Lung (tissue), 12 donors: ENCODE measurements around the gene MED8. TPM values are rescaled to one million over a fixed set of nuclear protein-coding genes. Genes with fewer than 3 reads are reported as not detected.
A peak's percentile ranks its signal among the peaks of the same experiment; 100 is the strongest.

Experiments
- ATAC-seq: fragments of 200-7000 bp; cut with Tn5 transposase; one replicate; pipeline ENCODE4 v1.9.1; 2020; ENCODE audit warnings: moderate number of reproducible peaks; ENCODE audit not compliant: insufficient read depth, low FRiP score
- DNase-seq, 3 donors: peaks; one replicate each; pipeline ENCODE4 v3.0.0-alpha.2; 2013 to 2017
- H3K27ac ChIP-seq, 2 donors: one replicate each; pipeline ENCODE4 v1.5.1; 2013; ENCODE audit warnings: mild to moderate bottlenecking in 2 of 2, moderate library complexity in 2 of 2, control low read depth in 1 of 2, inconsistent platforms in 1 of 2, low read depth in 1 of 2, low read length in 1 of 2
- H3K27me3 ChIP-seq, 3 donors: one replicate each; pipeline ENCODE4 v1.5.1; 2013; ENCODE audit warnings: low read length in 2 of 3; ENCODE audit not compliant: control insufficient read depth in 3 of 3, insufficient read depth in 3 of 3
- H3K36me3 ChIP-seq, 4 donors: one replicate each; pipeline ENCODE4 v1.5.1; 2013; ENCODE audit warnings: low read length in 4 of 4, mild to moderate bottlenecking in 1 of 4, moderate library complexity in 1 of 4; ENCODE audit not compliant: control insufficient read depth in 4 of 4, insufficient read depth in 4 of 4
- H3K4me1 ChIP-seq, 5 donors: one replicate each; pipeline ENCODE4 v1.5.1; 2013; ENCODE audit warnings: low read length in 5 of 5, mild to moderate bottlenecking in 2 of 5, moderate library complexity in 1 of 5; ENCODE audit not compliant: control insufficient read depth in 5 of 5, insufficient read depth in 5 of 5
- H3K4me3 ChIP-seq: one replicate; pipeline ENCODE4 v1.5.1; 2013; ENCODE audit warnings: mild to moderate bottlenecking, control low read depth, moderate library complexity
- H3K9ac ChIP-seq, 2 donors: one replicate each; pipeline ENCODE4 v1.5.1; 2013; ENCODE audit warnings: low read length in 2 of 2, control low read depth in 1 of 2; ENCODE audit not compliant: insufficient read depth in 1 of 2
- H3K9me3 ChIP-seq, 4 donors: one replicate each; pipeline ENCODE4 v1.5.1; 2013; ENCODE audit warnings: low read length in 3 of 4, mild to moderate bottlenecking in 1 of 4, moderate library complexity in 1 of 4; ENCODE audit not compliant: control insufficient read depth in 4 of 4, insufficient read depth in 3 of 4
- WGBS, 2 donors: extraction: QIAGEN DNeasy Blood & Tissue Kit; methylation state at CpG; one replicate each; pipeline ENCODE4 v1.1.7; 2013; 5-methylcytosine and 5-hydroxymethylcytosine counted together
- polyA plus RNA-seq, 2 donors: library from polyadenylated mRNA; stranded (reverse); fragments of 200-250 nt; gene quantifications; one replicate each; pipeline ENCODE4 v1.2.1, GENCODE V29; 2013
- total RNA-seq, 2 donors: library from RNA; depleted of rRNA in 1 of 2; stranded (reverse); fragments of >200 nt in 1 of 2; gene quantifications; one replicate each; pipeline ENCODE4 v1.2.1, GENCODE V29; 2014 to 2021
- TF ChIP-seq, protein P1 (sequence below): IDR thresholded peaks from 2 replicates; pipeline ENCODE4 v1.5.1; 2012; ENCODE audit warnings: mild to moderate bottlenecking; ENCODE audit errors: control extremely low read depth, extremely low read depth
- donor health status: control.
- donor health status: control.
- donor health status: Bipolar disorder and iron deficiency.
- donor health status: healthy.
- donor health status: DM: yes; HTN: yes; CAD: no.

The MED8 gene
- total and polyA plus RNA-seq, 4 donors: 35.5 to 45.1 (median 40.1) TPM

DNA sequence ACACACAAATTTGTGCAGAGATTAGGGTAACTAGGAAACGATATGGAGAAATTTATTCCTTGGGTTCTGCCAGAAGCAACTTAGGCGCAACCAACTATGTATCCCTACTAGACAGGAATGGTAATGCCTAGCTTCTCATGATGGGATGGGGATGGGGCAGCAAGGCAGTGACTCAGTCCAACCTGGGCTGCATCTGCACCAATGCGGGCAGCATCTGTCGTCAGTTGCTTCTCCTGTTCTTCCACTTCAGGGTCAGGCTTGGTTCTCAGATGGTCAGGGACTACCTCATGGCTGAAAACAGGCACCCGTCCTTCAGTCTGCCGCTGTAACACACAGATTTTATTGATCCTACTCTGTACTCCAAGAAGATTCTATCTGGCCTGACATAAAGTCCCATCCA, 2.9 kb downstream of the MED8 start:
- Histone ChIP-seq H3K36me3 (peaks cover 35 to 51% (median 41%) of the 10 kb centered on the region in 4 donors), H3K4me3 (no peak overlapping the region)
- WGBS, 2 donors: 96% methylated on average over 6 of the region's 6 CpGs

DNA sequence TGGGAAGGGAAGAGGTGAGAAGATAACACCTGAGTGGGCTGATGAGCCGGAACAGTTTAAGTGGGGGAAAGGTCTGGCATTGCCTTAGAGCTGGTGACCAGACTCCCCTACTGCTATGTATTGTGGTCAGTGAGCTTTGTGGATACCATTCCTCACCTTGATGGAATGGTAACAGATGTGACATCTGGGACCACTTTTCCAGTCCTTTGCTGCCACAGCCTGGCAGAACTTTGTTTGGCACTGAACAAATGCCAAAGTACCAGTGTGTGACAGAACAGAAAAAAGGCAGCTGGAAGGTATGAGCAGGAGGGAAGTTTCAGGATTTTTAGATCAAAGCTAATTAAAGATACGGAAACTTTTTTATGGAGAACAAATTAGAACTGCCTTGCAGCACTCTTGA, 6.2 kb downstream of the MED8 start:
- Histone ChIP-seq H3K9me3 (no peaks in the 10 kb centered on the region), H3K4me1 (peaks cover 6 to 22% (median 19%) of the 10 kb centered on the region in 5 donors), H3K9ac (no peak overlapping the region), H3K27me3 (no peaks in the 10 kb centered on the region), H3K27ac (no peak overlapping the region), H3K36me3 (peaks cover 35 to 51% (median 39%) of the 10 kb centered on the region in 4 donors), H3K4me3 (no peak overlapping the region)
- DNase-seq (no peak), ATAC-seq (no peak)
- TF ChIP-seq, protein P1, sequence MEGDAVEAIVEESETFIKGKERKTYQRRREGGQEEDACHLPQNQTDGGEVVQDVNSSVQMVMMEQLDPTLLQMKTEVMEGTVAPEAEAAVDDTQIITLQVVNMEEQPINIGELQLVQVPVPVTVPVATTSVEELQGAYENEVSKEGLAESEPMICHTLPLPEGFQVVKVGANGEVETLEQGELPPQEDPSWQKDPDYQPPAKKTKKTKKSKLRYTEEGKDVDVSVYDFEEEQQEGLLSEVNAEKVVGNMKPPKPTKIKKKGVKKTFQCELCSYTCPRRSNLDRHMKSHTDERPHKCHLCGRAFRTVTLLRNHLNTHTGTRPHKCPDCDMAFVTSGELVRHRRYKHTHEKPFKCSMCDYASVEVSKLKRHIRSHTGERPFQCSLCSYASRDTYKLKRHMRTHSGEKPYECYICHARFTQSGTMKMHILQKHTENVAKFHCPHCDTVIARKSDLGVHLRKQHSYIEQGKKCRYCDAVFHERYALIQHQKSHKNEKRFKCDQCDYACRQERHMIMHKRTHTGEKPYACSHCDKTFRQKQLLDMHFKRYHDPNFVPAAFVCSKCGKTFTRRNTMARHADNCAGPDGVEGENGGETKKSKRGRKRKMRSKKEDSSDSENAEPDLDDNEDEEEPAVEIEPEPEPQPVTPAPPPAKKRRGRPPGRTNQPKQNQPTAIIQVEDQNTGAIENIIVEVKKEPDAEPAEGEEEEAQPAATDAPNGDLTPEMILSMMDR: no peak
- WGBS, 2 donors: 57 to 97% methylated on average over 2 of the region's 2 CpGs

More for the DNA sequence above, 2.9 kb downstream of the MED8 start:
- peaks cover 7 to 31% (median 28%) of the 10 kb centered on the region in 5 donors for H3K4me1 ChIP-seq
- no peak for DNase-seq
- H3K27ac ChIP-seq: no peak overlapping the region
- H3K9me3 ChIP-seq: peaks cover 0 to 2% (median 0%) of the 10 kb centered on the region in 4 donors
- no peaks in the 10 kb centered on the region for H3K27me3 ChIP-seq
- TF ChIP-seq, protein P1: no peak
- no peak for ATAC-seq
- no peak overlapping the region for H3K9ac ChIP-seq

DNA sequence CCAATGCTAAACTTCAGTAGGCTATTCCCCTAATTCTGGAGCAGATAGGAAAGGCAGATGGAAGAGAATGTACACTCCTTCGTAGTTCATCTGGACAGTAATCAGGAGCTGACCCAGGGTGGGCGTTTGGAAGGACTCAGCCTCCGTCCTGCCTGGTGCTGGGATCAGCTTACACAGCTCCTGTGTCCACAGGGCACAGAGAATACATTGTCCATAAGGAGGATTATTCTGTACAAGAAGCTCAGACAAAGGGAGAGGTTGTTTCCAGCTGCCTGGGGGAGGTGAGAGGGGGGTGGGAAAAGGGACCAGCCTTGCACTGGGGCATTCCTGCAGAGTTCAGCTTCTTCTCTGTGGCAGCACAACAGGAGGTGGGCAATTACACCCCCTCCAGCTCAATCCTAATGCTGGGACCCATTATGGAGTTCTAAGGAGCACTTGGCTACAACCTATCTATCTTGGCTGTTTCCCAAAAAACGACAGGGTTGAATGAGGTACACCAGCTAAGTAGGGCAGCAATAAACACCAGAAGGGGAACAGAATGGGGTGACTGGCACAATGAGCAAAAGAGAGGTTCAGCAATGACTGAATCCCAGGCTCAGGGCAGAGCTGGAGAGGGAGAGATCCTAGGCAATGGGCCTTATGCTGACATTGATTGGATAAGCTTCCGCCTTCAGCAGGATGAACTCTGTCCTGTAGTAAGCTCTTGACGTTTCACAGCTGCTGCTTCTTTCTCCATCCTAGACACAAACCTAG, 7.4 kb downstream of the MED8 start:
- no peaks in the 10 kb centered on the region for H3K9me3 ChIP-seq
- H3K4me3 ChIP-seq: no peak overlapping the region
- no peaks in the 10 kb centered on the region for H3K27me3 ChIP-seq
- H3K4me1 ChIP-seq: peaks cover 3 to 18% (median 15%) of the 10 kb centered on the region in 5 donors
- peaks cover 35 to 48% (median 39%) of the 10 kb centered on the region in 4 donors for H3K36me3 ChIP-seq
- ATAC-seq: no peak
- 66 to 76% methylated on average over 6 of the region's 6 CpGs for WGBS, 2 donors
- H3K9ac ChIP-seq: no peak overlapping the region
- DNase-seq: peak; percentile 54 to 87 (median 77)
- H3K27ac ChIP-seq: peak overlapping the region; percentile 26 to 41
- TF ChIP-seq, protein P1: no peak
